Measurements from ENCODE around the gene AOPEP.

Gene AOPEP

GRCh38 chr9:94729199-94729598, 2.7 kb downstream of the AOPEP start:
- H3K27ac ChIP-seq = no peak overlapping the region
- TF ChIP-seq, protein P1, sequence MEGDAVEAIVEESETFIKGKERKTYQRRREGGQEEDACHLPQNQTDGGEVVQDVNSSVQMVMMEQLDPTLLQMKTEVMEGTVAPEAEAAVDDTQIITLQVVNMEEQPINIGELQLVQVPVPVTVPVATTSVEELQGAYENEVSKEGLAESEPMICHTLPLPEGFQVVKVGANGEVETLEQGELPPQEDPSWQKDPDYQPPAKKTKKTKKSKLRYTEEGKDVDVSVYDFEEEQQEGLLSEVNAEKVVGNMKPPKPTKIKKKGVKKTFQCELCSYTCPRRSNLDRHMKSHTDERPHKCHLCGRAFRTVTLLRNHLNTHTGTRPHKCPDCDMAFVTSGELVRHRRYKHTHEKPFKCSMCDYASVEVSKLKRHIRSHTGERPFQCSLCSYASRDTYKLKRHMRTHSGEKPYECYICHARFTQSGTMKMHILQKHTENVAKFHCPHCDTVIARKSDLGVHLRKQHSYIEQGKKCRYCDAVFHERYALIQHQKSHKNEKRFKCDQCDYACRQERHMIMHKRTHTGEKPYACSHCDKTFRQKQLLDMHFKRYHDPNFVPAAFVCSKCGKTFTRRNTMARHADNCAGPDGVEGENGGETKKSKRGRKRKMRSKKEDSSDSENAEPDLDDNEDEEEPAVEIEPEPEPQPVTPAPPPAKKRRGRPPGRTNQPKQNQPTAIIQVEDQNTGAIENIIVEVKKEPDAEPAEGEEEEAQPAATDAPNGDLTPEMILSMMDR (conservative IDR thresholded peaks at IDR 0.05) = no peak

DNA sequence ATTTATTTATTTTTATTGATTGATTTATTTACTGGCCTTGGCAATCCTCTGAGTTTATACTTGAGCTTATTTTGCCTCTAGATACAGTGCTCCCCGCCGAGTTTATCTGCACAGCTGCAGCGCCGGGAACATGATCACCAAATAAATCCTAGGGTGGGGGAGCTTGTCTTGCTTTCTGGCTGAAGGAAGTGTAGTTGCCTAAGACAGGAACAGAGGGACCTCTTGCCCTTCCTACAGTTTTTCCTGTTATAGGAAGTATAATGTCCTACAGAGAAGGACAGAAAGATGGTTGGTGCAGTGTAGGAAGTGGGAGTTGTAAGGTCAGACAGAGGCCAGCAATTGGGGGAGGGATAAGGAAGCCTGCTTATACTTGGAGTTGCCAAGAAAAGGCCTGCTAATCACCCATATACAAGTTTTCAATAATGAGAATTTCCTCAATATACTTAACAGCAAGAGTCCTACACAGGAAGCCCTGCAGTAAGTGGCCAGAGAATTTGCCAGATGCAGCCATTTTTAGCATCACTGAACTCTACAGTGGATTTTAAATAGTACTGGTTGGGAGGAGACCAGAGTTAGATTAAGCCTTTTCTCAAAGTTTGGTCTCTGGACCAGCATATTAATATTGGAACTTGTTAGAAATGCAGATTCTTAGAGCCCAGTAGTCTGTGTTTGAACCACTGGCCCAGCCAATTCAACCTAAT, 7.7 kb downstream of the AOPEP start:
- no peak overlapping the region for H3K27ac ChIP-seq
- TF ChIP-seq, protein P1 (conservative IDR thresholded peaks at IDR 0.05) = no peak

GRCh38 chr9:94736759-94737158, 10.3 kb downstream of the AOPEP start:
- no peak overlapping the region for H3K27ac ChIP-seq
- TF ChIP-seq, protein P1 (conservative IDR thresholded peaks at IDR 0.05) = no peak

DNA sequence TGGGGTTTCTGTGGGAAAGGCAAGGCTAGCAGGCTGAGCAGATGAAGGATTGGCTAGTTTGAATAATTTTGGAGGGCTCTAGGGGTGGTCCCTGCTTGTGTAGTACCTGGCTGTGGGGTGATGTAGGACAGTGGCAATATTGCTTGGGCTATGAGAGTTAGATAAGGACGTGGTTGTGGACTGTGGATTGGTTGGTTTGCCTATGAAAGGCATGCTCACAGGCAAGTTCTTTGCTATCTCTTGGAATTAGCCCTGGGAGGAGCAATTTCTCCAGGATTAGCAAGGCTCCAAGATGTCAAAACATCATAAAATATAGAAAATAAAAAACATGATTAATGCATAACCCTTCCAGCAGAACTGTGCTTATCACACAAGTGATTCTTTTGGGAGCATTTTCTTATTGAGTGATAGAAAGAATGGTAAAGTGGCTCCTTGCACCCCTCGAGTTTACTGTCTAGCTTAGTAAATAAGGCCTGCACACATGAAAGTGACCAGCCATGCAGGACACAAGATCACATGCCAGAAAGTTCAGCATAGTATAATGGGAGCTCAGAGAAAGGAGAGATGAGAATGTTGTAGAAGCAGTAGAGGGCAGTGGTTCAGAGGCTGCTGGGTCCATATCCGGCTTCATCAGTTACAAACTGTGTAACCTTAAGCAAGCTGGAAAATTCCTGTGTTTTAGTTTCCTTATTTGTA, 13.8 kb downstream of the AOPEP start:
- H3K27ac ChIP-seq = no peak overlapping the region
- TF ChIP-seq, protein P1 (conservative IDR thresholded peaks at IDR 0.05) = no peak

GRCh38 chr9:94741866-94742265, 15.4 kb downstream of the AOPEP start:
- no peak overlapping the region for H3K27ac ChIP-seq
- TF ChIP-seq, protein P1 (conservative IDR thresholded peaks at IDR 0.05) = no peak

- no peak overlapping the region for H3K27ac ChIP-seq
- TF ChIP-seq, protein P1 (conservative IDR thresholded peaks at IDR 0.05) = no peak
Observed at GRCh38 chr9:94743035-94743954, 16.8 kb downstream of the AOPEP start.
